Type B pancreatic cell (in vitro differentiated cells): ENCODE measurements around the gene MTNR1B. TPM values are rescaled to one million over a fixed set of nuclear protein-coding genes. Genes with fewer than 3 reads are reported as not detected.
A peak's percentile ranks its signal among the peaks of the same experiment; 100 is the strongest.

ENCODE experiments used
- DNase-seq: peaks from one replicate; pipeline ENCODE4 v3.0.0; 2021; ENCODE audit warnings: mixed read lengths; ENCODE audit not compliant: unreplicated experiment; ENCODE audit errors: extremely low spot score
- H3K27ac Mint-ChIP-seq: 2 replicates; pipeline ENCODE4 v1.8.0; 2021; ENCODE audit warnings: mild to moderate bottlenecking, mixed read lengths
- H3K27me3 Mint-ChIP-seq: 2 replicates; pipeline ENCODE4 v1.8.0; 2021; ENCODE audit warnings: mixed read lengths
- H3K36me3 Mint-ChIP-seq: 2 replicates; pipeline ENCODE4 v1.8.0; 2021; ENCODE audit warnings: mixed read lengths
- H3K4me1 Mint-ChIP-seq: one replicate; pipeline ENCODE4 v1.8.0; 2021; ENCODE audit warnings: mixed read lengths; ENCODE audit not compliant: unreplicated experiment
- H3K4me3 Mint-ChIP-seq: 2 replicates; pipeline ENCODE4 v1.8.0; 2021; ENCODE audit warnings: mild to moderate bottlenecking, mixed read lengths
- H3K9me3 Mint-ChIP-seq: 2 replicates; pipeline ENCODE4 v1.8.0; 2021; ENCODE audit warnings: mixed read lengths
- total RNA-seq: library from RNA; stranded (reverse); gene quantifications from 2 replicates; pipeline ENCODE4 v1.2.1, GENCODE V29; 2021; ENCODE audit warnings: low replicate concordance
- TF ChIP-seq, protein P1 (sequence below): fragments of 200-600 bp; sonication (generic); conservative IDR thresholded peaks from 2 replicates; pipeline ENCODE4 v1.5.0; 2021; ENCODE audit warnings: antibody characterized with exemption, mild to moderate bottlenecking

The MTNR1B gene
- total RNA-seq, 1 donor from 2014 or later = not detected

- Mint-ChIP-seq H3K27me3 (peaks cover 2% of the 10 kb centered on the region), H3K36me3 (no peaks in the 10 kb centered on the region), H3K27ac (no peak overlapping the region), H3K9me3 (no peaks in the 10 kb centered on the region), H3K4me1 (peaks cover 8% of the 10 kb centered on the region), H3K4me3 (no peak overlapping the region)
- DNase-seq = no peak
- TF ChIP-seq, protein P1, sequence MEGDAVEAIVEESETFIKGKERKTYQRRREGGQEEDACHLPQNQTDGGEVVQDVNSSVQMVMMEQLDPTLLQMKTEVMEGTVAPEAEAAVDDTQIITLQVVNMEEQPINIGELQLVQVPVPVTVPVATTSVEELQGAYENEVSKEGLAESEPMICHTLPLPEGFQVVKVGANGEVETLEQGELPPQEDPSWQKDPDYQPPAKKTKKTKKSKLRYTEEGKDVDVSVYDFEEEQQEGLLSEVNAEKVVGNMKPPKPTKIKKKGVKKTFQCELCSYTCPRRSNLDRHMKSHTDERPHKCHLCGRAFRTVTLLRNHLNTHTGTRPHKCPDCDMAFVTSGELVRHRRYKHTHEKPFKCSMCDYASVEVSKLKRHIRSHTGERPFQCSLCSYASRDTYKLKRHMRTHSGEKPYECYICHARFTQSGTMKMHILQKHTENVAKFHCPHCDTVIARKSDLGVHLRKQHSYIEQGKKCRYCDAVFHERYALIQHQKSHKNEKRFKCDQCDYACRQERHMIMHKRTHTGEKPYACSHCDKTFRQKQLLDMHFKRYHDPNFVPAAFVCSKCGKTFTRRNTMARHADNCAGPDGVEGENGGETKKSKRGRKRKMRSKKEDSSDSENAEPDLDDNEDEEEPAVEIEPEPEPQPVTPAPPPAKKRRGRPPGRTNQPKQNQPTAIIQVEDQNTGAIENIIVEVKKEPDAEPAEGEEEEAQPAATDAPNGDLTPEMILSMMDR = no peak
Observed at GRCh38 chr11:93005239-93005638, 35.8 kb downstream of the MTNR1B start.

DNA sequence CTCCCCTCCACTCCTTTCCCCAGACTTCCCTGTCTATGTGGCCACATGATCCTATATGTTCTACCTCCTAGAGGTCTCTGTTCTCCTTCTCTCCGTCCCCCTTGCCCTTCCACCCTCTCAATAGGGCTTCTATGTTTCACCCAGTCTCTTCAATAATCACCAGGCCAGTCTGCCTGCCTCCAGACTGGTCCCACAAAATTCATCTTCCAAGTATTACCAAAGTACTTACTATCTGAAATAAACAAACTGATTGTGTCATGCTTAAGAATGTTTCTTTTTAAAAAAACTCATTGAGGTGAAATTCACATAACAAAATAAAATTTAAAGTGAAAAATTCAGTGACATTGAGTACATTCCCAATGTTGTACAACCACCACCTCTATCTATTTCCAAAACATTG is 44.2 kb downstream of the MTNR1B start:
- H3K4me1 Mint-ChIP-seq = no peaks in the 10 kb centered on the region

GRCh38 chr11:93016595-93016994 is 47.1 kb downstream of the MTNR1B start:
- TF ChIP-seq, protein P1 = no peak
- Mint-ChIP-seq H3K27ac (no peak overlapping the region), H3K27me3 (peaks cover 4% of the 10 kb centered on the region), H3K4me3 (no peak overlapping the region), H3K9me3 (no peaks in the 10 kb centered on the region), H3K36me3 (no peaks in the 10 kb centered on the region), H3K4me1 (peaks cover 10% of the 10 kb centered on the region)
- no peak for DNase-seq

More for the DNA sequence above, 44.2 kb downstream of the MTNR1B start:
- H3K36me3 Mint-ChIP-seq = no peaks in the 10 kb centered on the region
- no peak for DNase-seq
- TF ChIP-seq, protein P1 = no peak
- no peaks in the 10 kb centered on the region for H3K9me3 Mint-ChIP-seq
- peaks cover 6% of the 10 kb centered on the region for H3K27me3 Mint-ChIP-seq
- H3K27ac Mint-ChIP-seq = no peak overlapping the region
- no peak overlapping the region for H3K4me3 Mint-ChIP-seq

DNA sequence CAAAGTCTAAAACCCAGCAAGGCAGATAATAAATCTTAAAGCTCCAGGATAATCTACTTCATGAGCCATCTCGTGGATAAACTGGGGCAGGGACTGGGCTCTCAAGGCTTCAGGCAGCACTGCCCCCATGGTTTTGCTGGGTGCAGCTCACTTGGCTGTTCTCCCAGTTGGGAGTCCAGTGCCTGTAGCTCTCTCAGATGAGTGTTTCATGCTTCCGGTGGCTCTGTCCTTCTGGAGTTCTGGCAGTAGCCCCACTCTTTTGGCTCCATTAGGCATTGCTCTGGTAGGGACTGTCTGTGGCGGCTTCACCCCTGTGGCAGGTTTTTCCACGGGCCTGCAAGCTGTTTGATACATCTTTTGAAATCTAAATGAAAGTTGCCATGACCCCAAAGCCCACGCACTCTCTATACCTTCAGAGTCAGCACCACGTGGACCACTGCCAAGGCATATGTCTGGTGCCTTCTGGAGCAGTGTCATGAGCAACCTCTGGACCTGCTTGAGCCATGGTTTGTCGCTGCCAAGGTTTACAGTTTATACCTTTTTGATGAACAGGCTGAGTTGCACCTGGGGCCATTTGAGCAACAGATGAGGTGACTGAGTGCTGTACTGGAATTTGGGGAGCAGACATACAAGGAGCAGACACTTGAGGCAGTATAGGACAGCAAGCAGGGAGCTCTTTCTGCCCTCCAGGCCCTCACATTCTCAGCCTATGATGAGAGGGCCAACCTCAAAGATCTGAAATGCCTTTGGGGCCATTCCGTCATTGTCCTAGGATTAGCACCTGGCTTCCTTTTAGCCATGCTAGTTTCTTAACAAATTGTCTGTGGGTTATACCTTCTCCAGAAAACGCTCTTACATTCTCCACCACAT is 48.6 kb downstream of the MTNR1B start:
- Mint-ChIP-seq H3K27me3 (peaks cover 4% of the 10 kb centered on the region), H3K9me3 (no peaks in the 10 kb centered on the region), H3K27ac (no peak overlapping the region), H3K36me3 (no peaks in the 10 kb centered on the region), H3K4me3 (no peak overlapping the region), H3K4me1 (peaks cover 10% of the 10 kb centered on the region)
- TF ChIP-seq, protein P1 = no peak
- no peak for DNase-seq

DNA sequence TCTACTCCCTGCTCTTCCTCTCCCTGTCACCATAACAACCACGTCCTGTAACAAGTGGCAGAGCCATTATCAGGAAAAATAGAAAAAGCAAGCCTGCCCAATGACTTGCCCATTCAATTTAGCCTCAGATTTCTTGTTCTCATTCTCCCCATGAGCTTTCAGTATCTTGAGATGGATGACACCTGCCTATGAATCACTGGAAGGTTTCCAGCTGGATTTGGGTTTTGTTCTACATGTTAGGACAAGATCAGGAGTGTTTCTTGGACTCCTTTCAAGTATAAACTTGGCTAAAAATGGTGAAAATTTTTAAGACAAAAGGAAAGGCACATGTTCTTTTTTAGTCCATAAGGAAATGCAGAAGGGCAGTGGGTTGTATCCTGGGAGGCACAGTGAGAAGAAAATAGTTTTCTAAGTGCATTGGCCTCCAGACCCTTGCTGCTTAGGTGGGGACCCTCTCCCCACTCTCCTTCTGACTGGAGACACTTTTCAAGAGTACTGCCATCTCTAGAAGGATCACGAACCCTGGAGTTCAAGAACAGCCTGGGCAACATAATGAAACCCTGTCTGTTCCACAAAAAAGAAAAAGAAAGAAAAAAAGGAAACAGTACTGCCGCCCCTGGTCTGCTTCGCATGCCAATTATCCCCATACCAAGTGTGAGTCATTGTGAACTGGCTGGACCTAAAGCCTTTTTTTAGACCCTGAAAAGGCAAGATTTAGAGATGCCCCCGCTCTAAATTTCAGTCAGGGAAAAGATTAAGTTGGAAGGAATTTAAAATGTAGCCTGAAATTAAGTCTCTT is 51.0 kb downstream of the MTNR1B start:
- no peak for DNase-seq
- no peaks in the 10 kb centered on the region for H3K36me3 Mint-ChIP-seq
- H3K4me3 Mint-ChIP-seq = no peak overlapping the region
- peaks cover 10% of the 10 kb centered on the region for H3K4me1 Mint-ChIP-seq
- peak overlapping the region; percentile 34 for H3K27ac Mint-ChIP-seq
- H3K9me3 Mint-ChIP-seq = no peaks in the 10 kb centered on the region
- TF ChIP-seq, protein P1 = no peak
- peaks cover 2% of the 10 kb centered on the region for H3K27me3 Mint-ChIP-seq
